Measurements from ENCODE around the gene SPHKAP.
"Not testable (repeated sequence)": the region's sequence is repeated elsewhere in the genome, so short reads cannot be mapped to it uniquely, and the experiment has no call there.

The SPHKAP gene

GRCh38 chr2:228094377-228094921 is 87.0 kb downstream of the SPHKAP start:
- no peak for DNase-seq (ENCODE audit: low spot score)

GRCh38 chr2:228092056-228092455 is 89.4 kb downstream of the SPHKAP start:
- DNase-seq (ENCODE audit: low spot score), result no peak

GRCh38 chr2:228086561-228086960 is 94.9 kb downstream of the SPHKAP start:
- DNase-seq (ENCODE audit: low spot score), result no peak

GRCh38 chr2:228084717-228085116 is 96.8 kb downstream of the SPHKAP start:
- no peak for DNase-seq (ENCODE audit: low spot score)

- DNase-seq (ENCODE audit: low spot score), result no peak
Observed at GRCh38 chr2:228083131-228083530, 98.4 kb downstream of the SPHKAP start.

GRCh38 chr2:228082571-228082970 is 98.9 kb downstream of the SPHKAP start:
- no peak for DNase-seq (ENCODE audit: low spot score)

- DNase-seq (ENCODE audit: low spot score), result no peak
Observed at GRCh38 chr2:228079194-228079593, 102.3 kb downstream of the SPHKAP start.

GRCh38 chr2:228076695-228077094 is 104.8 kb downstream of the SPHKAP start:
- DNase-seq (ENCODE audit: low spot score), result not testable (repeated sequence)

GRCh38 chr2:228072669-228073068 is 108.8 kb downstream of the SPHKAP start:
- no peak for DNase-seq (ENCODE audit: low spot score)

GRCh38 chr2:228067309-228067708 is 114.2 kb downstream of the SPHKAP start:
- no peak for DNase-seq (ENCODE audit: low spot score)

- DNase-seq (ENCODE audit: low spot score), result no peak
Observed at GRCh38 chr2:228066126-228066798, 115.2 kb downstream of the SPHKAP start.

GRCh38 chr2:228065686-228066085 is 115.8 kb downstream of the SPHKAP start:
- no peak for DNase-seq (ENCODE audit: low spot score)

- DNase-seq (ENCODE audit: low spot score), result no peak
Observed at GRCh38 chr2:228064796-228065315, 116.6 kb downstream of the SPHKAP start.

- no peak for DNase-seq (ENCODE audit: low spot score)
Observed at GRCh38 chr2:228064024-228064423, 117.5 kb downstream of the SPHKAP start.

GRCh38 chr2:228063558-228063957 is 117.9 kb downstream of the SPHKAP start:
- DNase-seq (ENCODE audit: low spot score), result peak; percentile 2

GRCh38 chr2:228059735-228060134 is 121.8 kb downstream of the SPHKAP start:
- DNase-seq (ENCODE audit: low spot score), result no peak

GRCh38 chr2:228056293-228057097 is 125.0 kb downstream of the SPHKAP start:
- DNase-seq (ENCODE audit: low spot score), result no peak

GRCh38 chr2:228048838-228049490 is 132.5 kb downstream of the SPHKAP start:
- DNase-seq (ENCODE audit: low spot score), result peak; percentile 61

- DNase-seq (ENCODE audit: low spot score), result no peak
Observed at GRCh38 chr2:228040995-228041394, 140.5 kb downstream of the SPHKAP start.

- peak; percentile 44 for DNase-seq (ENCODE audit: low spot score)
Observed at GRCh38 chr2:228039752-228040534, 141.5 kb downstream of the SPHKAP start.

- DNase-seq (ENCODE audit: low spot score), result no peak
Observed at GRCh38 chr2:228038967-228039366, 142.5 kb downstream of the SPHKAP start.

- no peak for DNase-seq (ENCODE audit: low spot score)
Observed at GRCh38 chr2:228037915-228038314, 143.6 kb downstream of the SPHKAP start.

Measured in kidney tubule cell (primary cell).